Caki2 (cell line): ENCODE data around the gene DTD1. TPM values are rescaled to one million over a fixed set of nuclear protein-coding genes. Genes with fewer than 3 reads are reported as not detected.

ENCODE experiments used
- DNase-seq: peaks from one replicate; pipeline ENCODE4 v3.0.0-alpha.2; 2015; ENCODE audit warnings: low read depth
- in situ Hi-C: cut with HindIII; loops from 2 replicates; pipeline ENCODE4 v1.10.0; 2016; ENCODE audit warnings: low sequenced_read_pairs, low pct_unique_long_range_greater_than_20kb, mixed read lengths
- total RNA-seq: library from RNA; depleted of rRNA; stranded (reverse); fragments of >200 nt; shearing (Covaris generic); gene quantifications from 2 replicates; pipeline ENCODE4 v1.2.3, GENCODE V29; 2014; ENCODE audit warnings: low replicate concordance

The DTD1 gene
- total RNA-seq, 1 experiment from 2014 or later: 208 TPM

DNA sequence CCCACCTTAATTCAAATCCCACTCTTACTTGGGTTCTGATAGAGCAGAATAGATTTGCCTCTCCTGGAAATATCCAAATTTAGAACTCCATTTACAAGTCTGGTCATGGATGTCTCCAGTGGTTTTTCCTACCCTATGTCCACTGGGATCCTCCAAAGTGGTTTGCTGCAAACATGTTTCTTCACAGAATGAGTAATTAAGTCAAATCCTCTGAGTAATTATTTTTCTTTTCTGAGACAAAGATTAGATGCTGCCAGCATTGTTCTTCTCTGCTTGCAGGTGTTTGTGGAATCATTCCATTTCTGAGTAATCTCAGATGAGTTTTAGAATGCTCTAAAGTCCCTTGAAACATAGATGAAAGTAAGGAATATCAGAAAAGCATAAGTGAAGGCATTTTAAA lies 21.9 kb downstream of the DTD1 start:
- DNase-seq: no peak
- in situ Hi-C loops: no loop called here

DNA sequence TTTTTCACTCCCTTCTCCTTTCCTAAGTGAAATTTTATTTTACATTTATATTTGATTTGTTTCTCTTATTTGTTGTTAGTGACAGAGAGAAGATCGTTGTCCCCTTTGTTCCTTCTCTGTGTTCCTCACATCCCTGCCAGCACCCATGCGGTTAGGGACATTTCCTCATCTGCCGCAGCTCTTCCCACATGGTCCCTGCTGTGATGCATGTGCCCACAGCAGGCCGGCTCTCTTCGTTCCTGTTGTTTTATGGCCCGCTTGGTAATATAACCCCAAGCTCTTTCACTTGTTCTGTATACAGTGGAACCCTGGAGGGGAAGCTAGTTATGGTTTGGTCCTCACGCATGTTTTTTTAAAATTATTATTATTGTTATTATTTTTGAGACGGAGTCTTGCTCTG lies 23.6 kb downstream of the DTD1 start:
- in situ Hi-C loops: no loop called here
- no peak for DNase-seq

DNA sequence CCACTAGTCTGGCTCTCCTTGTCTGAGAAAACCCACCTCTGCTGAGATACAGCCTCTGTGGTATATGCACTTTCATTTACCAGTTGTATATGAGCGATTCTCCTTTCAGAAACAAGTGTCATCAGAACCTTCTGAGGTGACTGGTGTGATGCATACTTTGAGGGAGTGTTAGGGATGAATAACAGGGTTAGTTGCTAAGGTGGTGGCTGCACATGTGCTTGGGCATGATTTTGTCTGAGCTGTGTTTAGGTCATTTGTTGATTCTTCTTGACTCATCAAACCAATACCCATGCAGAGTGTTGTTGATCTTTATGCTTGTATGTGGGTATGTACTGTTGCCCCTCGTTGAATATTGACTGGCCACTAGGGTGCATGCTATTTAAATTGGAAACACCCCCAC lies 25.7 kb downstream of the DTD1 start:
- in situ Hi-C loops: no loop called here
- DNase-seq: peak; percentile 52

- in situ Hi-C loops: no loop called here
These were observed 26.4 kb downstream of the DTD1 start for GRCh38 chr20:18614244-18614643.

DNA sequence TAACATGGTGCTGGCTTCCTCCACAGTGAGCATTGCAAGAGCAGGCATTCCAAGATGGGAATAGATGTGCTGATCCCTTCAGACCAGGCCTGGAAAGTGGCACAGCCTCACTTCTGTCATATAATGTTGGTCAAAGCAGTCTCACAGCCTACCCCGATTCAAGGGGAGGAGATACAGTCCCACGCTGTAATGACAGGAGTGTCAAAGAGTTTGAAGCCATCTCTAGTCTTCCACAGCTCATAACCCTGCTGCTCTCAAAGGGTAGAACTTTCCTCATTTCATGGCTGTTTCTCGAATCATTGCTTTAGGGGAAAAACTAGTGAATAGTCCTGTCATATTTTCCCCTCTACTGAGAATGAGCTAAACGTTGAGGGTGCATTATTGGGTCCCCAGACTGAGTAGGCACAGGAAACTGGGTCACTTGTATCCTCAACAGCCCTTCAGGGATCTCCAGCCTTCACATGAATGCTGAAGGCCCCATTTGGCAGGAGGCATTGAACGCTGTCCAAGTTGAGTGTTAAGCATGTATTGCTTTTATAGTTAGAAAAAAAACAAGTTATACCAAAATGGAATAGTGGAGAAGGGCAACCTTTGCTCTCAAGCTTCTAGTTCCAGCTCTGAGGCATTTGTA lies 27.3 kb downstream of the DTD1 start:
- in situ Hi-C loops: no loop called here
- DNase-seq: no peak

More at GRCh38 chr20:18614244-18614643, 26.4 kb downstream of the DTD1 start:
- DNase-seq: no peak

GRCh38 chr20:18621004-18621403 lies 33.1 kb downstream of the DTD1 start:
- no peak for DNase-seq
- in situ Hi-C loops: no loop called here

DNA sequence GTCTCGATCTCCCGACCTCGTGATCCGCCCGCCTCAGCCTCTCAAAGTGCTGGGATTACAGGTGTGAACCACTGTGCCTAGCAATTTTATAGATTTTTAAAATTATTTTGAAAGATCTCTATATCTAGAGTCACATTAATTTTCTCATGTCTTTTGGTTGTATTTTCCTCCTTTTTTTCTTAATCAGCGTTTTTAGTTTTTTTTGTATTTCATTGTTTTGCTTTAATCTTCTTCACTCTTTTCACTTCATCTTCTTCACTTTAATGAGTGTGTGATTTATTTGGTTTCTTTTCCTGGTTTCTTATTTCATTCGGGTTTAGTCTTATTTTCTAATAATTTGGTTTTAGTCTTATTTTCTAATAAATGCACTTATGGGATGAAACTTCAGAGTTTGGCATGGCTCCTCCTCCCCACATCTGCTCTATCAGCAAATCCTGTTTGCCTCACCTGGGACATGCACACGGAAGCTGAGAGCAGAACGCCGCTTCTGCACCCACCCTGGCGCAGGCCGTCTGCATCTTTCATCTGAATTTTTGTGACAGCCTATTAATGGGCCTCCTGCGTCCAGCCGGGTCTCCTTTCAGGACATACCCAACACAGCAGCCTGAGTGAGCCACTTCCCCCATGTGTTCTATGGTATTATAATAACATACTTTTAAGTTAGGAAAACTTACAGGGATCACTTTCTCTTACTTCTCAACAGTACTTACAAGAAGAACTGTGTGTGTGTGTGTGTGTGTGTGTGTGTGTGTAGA lies 35.5 kb downstream of the DTD1 start:
- in situ Hi-C loops: no loop called here

GRCh38 chr20:18624948-18625347 lies 37.1 kb downstream of the DTD1 start:
- DNase-seq: no peak
- in situ Hi-C loops: loop anchor here (25.0 kb wide), 1 partner anchor 312 kb away; no protein-coding TSS in a partner anchor

More for the DNA sequence above, 35.5 kb downstream of the DTD1 start:
- DNase-seq: no peak

DNA sequence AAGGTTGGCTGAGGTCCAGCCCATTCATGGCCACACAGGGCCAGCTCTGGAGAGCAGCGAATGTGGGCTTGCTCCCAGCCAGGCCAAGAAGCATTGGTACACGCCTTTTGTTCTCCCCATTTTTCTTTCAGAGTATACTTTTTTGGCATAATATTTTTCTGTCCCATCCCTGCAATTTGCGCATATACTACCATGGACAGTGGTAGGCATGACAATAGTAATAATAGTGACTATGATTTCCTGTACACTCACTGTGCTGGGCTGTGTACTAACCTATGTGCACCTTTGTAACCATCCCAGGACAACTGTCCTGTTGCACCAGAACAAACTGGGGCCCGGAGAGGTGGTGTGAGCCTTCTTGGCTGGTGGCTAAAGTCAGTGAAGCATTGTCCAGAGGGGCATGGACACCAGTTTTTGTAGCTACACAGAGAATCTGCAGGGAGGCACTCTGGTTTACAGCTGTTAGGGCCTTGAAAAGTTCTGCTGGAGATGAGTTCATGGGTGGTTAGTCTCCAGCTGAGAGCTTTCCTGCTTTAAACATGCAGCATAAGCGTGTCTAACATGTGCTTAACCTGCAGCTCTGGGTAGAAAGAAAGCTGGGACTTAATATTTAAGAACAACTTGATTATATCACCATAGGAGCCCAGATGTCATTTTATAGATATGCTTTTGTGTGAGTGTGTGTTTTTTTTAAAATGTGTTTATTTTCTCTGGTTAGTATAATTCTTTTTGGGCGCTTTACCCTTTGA lies 38.2 kb downstream of the DTD1 start:
- in situ Hi-C loops: loop anchor here (25.0 kb wide), 1 partner anchor 311 kb away; no protein-coding TSS in a partner anchor
- DNase-seq: no peak

GRCh38 chr20:18628330-18628920 lies 40.6 kb downstream of the DTD1 start:
- in situ Hi-C loops: loop anchor here (25.0 kb wide), 1 partner anchor 309 kb away; no protein-coding TSS in a partner anchor
- DNase-seq: no peak

GRCh38 chr20:18632196-18632789 lies 44.4 kb downstream of the DTD1 start:
- peak; percentile 51 for DNase-seq
- in situ Hi-C loops: loop anchor here (25.0 kb wide), 1 partner anchor 305 kb away; no protein-coding TSS in a partner anchor

- no peak for DNase-seq
- in situ Hi-C loops: loop anchor here (25.0 kb wide), 1 partner anchor 304 kb away; no protein-coding TSS in a partner anchor
These were observed 45.6 kb downstream of the DTD1 start for GRCh38 chr20:18633411-18633810.

- in situ Hi-C loops: loop anchor here (25.0 kb wide), 1 partner anchor 303 kb away; no protein-coding TSS in a partner anchor
These were observed 46.6 kb downstream of the DTD1 start for GRCh38 chr20:18634501-18634900.

DNA sequence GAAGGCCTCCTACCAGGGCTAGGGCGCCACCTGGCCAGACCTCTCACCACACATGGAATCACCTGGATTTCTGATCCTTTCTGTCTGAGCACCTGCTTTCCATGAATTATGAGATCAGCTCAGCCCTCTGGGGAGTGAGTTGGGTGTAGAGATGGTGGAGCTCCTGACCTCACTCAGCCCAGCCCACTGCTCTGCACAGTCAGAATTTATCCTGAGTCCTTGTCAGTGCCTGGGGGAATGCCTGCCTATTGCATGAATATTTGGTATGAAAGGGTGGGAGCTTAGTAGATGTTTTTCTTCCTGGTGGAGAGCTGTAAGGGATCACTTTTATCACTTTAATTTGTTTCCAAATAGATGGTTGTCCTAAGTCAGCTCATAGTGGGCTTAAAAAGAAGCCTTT lies 47.5 kb downstream of the DTD1 start:
- in situ Hi-C loops: loop anchor here (25.0 kb wide), 1 partner anchor 302 kb away; no protein-coding TSS in a partner anchor
- no peak for DNase-seq

More at GRCh38 chr20:18634501-18634900, 46.6 kb downstream of the DTD1 start:
- DNase-seq: no peak

- no peak for DNase-seq
- in situ Hi-C loops: loop anchor here (25.0 kb wide), 1 partner anchor 300 kb away; no protein-coding TSS in a partner anchor
These were observed 49.4 kb downstream of the DTD1 start for GRCh38 chr20:18637224-18637623.

- DNase-seq: no peak
- in situ Hi-C loops: loop anchor here (25.0 kb wide), 1 partner anchor 299 kb away; no protein-coding TSS in a partner anchor
These were observed 50.9 kb downstream of the DTD1 start for GRCh38 chr20:18638768-18639167.

GRCh38 chr20:18639501-18639979 lies 51.7 kb downstream of the DTD1 start:
- in situ Hi-C loops: loop anchor here (25.0 kb wide), 1 partner anchor 298 kb away; no protein-coding TSS in a partner anchor
- no peak for DNase-seq
